Measurements from ENCODE around the gene ZNF444.
"Not testable (repeated sequence)": the region's sequence is repeated elsewhere in the genome, so short reads cannot be mapped to it uniquely, and the experiment has no call there.

Gene ZNF444

DNA sequence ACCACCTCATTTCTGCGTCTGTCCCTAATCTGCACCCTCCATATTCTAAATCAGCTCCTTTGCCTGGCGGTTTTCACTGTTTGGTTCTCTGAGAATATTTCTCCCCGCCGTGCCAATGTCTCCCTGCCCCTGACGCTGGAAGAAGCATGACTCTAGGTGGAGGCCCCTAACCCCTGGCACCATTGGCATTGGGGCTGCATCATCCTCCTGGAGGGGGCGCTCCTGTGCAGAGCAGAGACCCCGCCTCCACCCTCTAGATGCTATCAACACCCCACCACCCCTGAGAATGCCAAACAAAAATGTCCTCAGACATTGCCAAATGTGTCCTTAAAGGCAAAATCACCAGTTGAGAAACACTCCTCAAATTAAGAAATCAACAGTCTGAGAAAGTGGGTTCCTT is 50.0 kb downstream of the ZNF444 start:
- DNase-seq, result no peak

DNA sequence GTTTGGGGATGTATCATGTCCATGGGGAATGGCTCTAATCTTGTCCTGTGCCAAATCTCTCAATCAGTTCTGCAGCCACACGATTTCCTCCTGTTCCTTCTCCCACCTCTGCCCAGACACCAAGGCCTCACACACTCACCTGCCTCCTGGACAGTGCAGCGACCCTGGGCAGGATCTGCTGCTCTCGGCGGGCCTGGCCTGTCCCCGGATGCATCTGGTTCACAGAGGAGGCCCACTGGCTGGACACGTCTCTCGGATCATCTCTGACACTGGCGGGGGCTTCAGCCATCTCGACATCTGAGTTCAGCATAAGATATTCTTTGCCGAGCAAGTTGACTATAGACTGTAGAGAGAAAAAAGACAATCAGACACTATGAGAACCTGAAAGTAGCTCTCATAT is 50.6 kb downstream of the ZNF444 start:
- no peak for DNase-seq

GRCh38 chr19:56193981-56194640 is 53.0 kb downstream of the ZNF444 start:
- DNase-seq, result no peak

DNA sequence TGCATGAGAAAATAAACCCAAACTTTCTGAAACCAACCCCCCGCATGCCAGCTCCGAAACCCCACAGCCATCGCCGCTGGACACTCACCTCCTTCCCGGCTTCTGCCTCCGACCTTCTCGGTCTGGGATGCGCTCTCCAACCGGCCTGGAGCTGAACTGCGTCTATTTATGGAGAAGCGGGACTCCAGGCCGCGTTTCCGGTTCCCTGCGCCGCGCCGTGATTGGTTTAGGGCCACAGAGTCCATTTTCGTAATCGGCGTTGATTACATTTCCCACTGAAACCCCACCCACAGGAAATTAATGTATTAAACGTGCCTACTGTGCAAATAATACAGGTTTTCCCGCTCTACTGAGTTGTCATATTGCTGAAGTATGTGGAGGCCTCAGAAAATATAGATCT is 56.6 kb downstream of the ZNF444 start, which contains the start of gene ZSCAN5B:
Gene ZSCAN5B (minus strand): TSS at position 138 of the 400 bp plus-strand sequence. CDS start 4,731 bp downstream, outside the sequence.
- not testable (repeated sequence) for DNase-seq

GRCh38 chr19:56199687-56200086 is 58.6 kb downstream of the ZNF444 start:
- DNase-seq, result no peak

DNA sequence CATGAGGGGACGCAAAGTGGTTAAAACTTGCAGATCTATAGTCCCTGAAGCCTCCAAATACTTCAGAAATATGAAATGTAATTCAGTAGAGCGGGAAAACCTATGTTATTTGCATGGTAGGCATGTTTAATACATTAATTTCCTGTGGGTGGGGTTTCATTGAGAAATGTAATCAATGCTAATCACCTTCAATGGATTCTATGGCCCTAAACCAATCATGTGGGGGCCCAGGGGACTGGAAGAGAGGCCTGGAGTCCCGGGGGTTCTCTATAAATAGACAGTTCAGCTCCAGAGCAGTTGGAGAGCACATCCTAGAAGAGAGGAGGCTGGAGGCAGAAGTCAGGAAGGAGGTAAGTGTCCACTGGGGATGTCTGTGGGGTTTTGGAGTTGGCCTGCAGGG is 60.9 kb downstream of the ZNF444 start, which contains the start of gene ZSCAN5C:
Gene ZSCAN5C (plus strand): TSS at position 301 of the 400 bp plus-strand sequence. CDS start 3,641 bp downstream, outside the sequence.
- no peak for DNase-seq

DNA sequence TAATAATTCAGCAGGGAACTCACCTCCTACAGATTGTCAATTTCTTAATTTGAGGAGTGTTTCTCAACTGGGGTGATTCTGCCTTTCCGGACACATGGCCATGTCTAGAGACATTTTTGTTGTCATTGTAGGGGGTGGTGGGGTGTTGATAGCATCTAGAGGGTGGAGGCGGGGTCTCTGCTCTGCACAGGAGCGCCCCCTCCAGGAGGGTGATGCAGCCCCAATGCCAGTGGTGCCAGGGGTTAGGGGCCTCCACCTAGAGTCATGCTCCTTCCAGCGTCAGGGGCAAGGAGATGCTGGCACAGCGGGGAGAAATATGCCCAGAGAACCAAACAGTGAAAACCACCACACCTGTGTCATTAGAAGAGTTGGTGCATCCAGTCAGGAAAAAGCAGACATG is 66.5 kb downstream of the ZNF444 start:
- not testable (repeated sequence) for DNase-seq

DNA sequence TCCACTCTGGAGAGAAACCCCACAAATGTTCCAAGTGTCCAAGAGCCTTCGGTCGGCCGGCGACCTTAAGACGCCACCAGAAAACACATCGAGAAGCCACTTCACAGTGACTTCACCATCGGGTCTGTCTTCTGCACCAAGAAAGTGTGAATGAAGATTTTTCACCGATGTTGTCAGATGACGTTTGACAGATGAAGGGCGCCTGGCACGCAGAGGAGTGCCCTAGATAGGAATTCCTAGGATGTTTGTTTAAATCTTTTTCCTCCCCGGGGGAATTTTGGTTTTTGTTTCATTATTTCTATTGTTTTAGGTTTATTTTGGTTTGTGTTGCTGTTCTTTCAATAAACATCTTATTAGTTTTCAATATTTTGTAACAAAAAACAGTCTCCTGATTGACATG is 68.0 kb downstream of the ZNF444 start:
- DNase-seq, result no peak

DNA sequence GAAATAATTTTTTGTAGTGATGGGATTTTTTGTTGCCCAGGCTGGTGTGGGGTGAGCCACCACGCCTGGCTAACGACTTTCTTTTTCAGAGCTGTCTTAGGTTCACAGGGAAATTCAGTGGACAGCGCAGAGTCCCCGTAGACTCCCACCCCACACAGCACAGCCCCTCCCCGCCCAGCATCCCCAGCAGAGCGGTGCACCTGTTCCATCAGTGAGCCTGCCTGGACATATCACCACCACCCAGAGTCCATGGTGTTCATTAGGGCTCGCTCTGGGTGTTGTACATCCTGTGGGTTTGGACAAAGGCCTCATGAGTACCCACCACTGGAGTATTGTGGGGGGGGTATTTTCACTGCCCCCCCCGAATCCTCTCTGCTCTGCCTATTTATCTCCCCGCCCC is 68.9 kb downstream of the ZNF444 start:
- not testable (repeated sequence) for DNase-seq

Measured in NCI-H1092 (cell line).